Adipose tissue (tissue), 3 donors: Measurements from ENCODE around the gene JPH3. TPM values are rescaled to one million over a fixed set of nuclear protein-coding genes. Genes with fewer than 3 reads are reported as not detected.

Source experiments
- H3K27ac ChIP-seq: one replicate; pipeline ENCODE4 v1.5.1; 2013; ENCODE audit warnings: low read depth, low read length
- WGBS, 3 donors: extraction: QIAGEN DNeasy Blood & Tissue Kit; methylation state at CpG; one replicate each; pipeline ENCODE4 v1.1.7; 2013; 5-methylcytosine and 5-hydroxymethylcytosine counted together
- polyA plus RNA-seq, 3 donors: library from polyadenylated mRNA; stranded (reverse); fragments of 200-250 nt; gene quantifications; one replicate each; pipeline ENCODE4 v1.2.3, GENCODE V29; 2013
- donor health status: healthy with polysubstance abuse.
- donor health status: Bipolar disorder and iron deficiency.
- donor health status: healthy.

JPH3 gene
- polyA plus RNA-seq, 3 donors, result 0.07 to 0.17 TPM; not detected in 1

- H3K27ac ChIP-seq, result no peak overlapping the region
- 82 to 88% (median 85%) methylated on average over 10 to 11 of the region's 11 CpGs for WGBS, 3 donors
Observed at GRCh38 chr16:87733190-87733589, 130.9 kb downstream of the JPH3 start.

GRCh38 chr16:87734644-87735043 lies 132.3 kb downstream of the JPH3 start:
- WGBS, 3 donors, result 69 to 79% (median 79%) methylated on average over 13 to 14 of the region's 14 CpGs
- no peak overlapping the region for H3K27ac ChIP-seq

DNA sequence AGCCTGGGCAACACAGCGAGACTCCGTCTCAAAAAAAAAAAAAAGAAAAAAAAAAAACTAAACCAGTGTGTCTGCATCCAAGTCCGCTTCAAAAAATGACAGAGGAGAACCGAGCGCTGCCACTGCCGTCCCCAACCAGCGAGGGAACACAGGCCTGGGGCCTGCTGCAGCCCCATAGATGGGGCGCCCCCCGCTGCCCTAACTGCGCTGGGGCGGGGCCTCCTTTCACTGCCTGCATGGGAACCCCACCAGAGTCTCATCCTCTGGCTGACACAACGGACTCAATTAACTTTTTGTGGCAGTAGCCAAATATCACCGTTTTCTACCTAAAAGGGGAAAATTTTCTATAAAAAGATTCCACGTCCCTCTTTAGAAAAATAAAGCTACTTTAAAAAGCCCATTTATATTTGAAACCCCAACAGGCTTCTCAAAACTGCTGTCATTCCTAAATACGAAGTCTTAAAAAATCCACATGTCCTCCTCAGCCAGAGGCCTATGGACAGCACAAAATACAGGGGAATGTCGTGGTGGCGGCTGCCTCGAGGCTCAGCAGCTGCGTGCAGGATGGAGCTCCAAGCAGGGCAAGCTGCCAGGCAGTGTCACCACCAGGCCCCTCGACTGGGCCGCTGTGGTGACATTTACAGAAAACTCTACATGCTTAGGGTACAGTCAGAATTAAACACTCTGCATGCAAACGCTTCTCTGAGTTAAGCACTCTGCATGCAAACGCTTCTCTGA lies 133.1 kb downstream of the JPH3 start:
- 88 to 93% (median 90%) methylated on average over 21 to 23 of the region's 23 CpGs for WGBS, 3 donors
- H3K27ac ChIP-seq, result no peak overlapping the region

GRCh38 chr16:87736008-87736382 lies 133.7 kb downstream of the JPH3 start:
- WGBS, 3 donors, result 91 to 95% (median 93%) methylated on average over 12 of the region's 12 CpGs
- H3K27ac ChIP-seq, result no peak overlapping the region

DNA sequence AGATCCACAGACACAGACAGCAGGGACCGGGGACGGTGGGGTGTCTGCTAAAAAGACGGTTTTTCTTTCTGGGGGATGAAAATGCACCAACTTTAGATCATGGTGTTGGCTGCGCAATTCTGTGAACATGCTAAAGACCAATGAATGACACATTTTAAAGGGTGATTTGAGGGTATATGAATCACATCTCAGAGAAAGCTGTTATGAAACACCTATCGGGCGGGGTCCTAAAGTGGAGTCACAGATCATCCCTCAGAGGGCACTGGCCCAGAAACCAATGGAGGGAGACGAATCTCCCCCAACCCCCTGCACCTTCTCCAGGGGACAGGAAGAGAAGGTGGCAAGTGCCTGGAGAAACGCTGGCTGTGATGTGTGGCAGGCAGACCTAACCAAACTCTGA lies 137.5 kb downstream of the JPH3 start:
- 92 to 96% (median 95%) methylated on average over 8 of the region's 8 CpGs for WGBS, 3 donors
- no peak overlapping the region for H3K27ac ChIP-seq

DNA sequence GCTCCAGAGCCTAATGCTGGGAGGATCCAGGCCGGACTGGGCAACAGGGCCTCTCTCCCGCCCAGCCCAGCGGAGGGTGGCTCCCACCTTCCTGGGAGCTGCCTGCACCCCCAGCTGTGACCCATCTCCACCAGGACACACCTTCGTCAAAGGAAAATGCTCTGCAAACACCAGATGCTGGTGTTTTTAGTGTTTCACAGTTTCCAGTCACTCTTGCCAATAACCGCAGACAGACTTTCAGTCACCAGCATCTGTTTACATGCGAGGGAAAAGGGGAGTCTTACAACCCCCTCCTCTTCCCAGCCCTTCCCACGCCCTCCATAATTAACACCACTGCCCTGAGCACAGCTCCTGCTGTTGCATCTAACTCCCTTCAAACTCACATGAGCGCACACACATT lies 138.1 kb downstream of the JPH3 start:
- WGBS, 3 donors, result 90 to 91% (median 91%) methylated on average over 8 of the region's 8 CpGs

DNA sequence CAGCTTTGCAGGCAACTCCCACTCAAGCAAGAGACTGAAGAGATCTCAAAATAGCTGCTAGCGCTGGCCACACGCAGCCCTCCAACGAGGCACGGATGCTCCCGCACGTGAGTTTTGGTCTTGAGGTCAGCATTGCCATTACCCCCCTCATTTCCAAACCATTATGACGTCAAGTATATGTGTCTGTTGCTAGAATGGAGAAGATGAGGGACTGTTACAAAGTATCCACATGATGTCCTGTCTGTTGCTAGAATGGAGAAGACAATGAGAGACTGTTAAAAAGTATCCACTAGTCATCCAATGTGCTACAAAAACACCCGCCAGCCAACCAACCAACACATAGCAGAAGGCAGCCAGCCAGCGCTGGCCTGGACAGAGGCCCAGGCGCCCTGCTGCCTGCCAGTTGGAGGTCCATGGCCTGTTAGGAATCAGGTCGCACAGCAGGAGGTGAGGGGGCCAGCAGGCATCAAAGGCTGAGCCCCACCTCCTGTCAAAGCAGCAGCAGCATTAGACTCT lies 138.7 kb downstream of the JPH3 start:
- no peak overlapping the region for H3K27ac ChIP-seq
- WGBS, 3 donors, result 85 to 90% (median 87%) methylated on average over 11 of the region's 11 CpGs

More for the DNA sequence above, 138.1 kb downstream of the JPH3 start:
- no peak overlapping the region for H3K27ac ChIP-seq

DNA sequence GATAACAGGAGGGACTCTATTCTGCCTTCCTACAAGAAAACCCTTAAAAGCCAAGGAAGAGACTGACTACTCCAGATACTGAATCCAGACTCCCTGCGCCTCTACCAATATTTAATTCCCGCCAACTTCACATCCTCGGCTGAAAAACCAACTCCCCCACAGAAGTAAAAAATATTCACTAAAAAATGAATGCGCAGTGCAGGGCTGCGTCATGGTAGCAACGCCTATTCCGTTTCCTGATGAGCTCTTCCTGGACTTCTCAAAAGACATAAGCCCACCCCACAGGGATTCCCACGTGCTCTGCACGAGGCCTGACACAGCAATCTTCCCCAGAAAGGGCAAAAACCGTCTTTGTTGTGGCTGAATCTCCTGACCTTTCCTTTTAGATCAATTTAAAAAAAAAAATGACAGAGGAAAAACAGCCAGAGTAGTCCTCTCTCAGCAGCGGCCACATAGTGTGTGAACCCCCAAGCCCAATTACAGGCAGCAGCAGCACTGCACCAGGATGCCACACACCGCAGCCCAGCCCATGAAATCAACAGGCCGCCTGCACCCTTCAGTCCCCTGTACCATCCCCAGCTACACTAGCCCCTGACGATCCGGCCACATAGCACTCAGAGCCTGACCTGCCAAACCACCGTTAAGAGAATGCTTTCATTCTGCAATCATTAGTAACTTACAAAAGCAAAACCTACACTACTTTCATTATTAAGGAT lies 139.6 kb downstream of the JPH3 start:
- 87 to 93% (median 89%) methylated on average over 16 of the region's 16 CpGs for WGBS, 3 donors
- H3K27ac ChIP-seq, result no peak overlapping the region

DNA sequence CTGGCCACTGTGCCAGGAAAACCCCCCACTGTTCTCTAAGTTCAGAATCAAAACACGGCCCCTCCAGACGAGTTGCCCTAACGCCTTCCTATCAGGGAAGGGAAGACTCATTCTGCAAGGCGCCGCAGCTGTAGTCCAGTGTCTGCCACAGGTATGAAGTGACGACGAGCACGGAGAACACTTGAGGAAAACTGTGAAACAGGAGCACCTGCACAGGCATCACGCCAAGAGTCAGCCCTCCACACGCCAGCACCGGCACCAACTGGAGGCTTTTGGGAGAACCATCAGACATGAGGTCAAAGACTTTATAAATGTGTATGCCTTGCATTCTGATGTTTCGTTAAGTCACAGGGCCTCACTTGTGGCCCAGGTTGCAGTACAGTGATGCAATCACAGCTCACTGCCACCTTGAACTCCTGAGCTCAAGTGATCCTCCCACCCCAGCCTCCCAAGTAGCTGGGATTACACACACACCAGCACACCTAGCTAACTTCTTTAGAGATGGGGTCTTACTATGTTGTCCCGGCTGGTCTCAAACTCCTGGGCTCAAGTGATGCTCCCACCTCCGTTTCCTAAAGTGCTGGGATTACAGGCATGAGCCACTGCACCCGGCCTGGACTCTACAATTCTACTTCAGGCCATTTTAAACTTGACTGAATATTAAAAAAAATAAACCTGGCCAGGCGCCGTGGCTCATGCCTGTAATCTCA lies 140.6 kb downstream of the JPH3 start:
- H3K27ac ChIP-seq, result no peak overlapping the region
- 87 to 93% (median 88%) methylated on average over 17 of the region's 17 CpGs for WGBS, 3 donors

GRCh38 chr16:87744750-87745514 lies 142.6 kb downstream of the JPH3 start:
- no peak overlapping the region for H3K27ac ChIP-seq
- WGBS, 3 donors, result 91 to 92% (median 91%) methylated on average over 22 to 25 of the region's 25 CpGs

- WGBS, 3 donors, result 85 to 94% (median 90%) methylated on average over 8 of the region's 8 CpGs
- no peak overlapping the region for H3K27ac ChIP-seq
Observed at GRCh38 chr16:87746178-87746577, 143.9 kb downstream of the JPH3 start.

Other genes starting within 250 kb of the JPH3 start
- 10 to 100 TPM; 14.6 to 26.6 (median 23.6) TPM for gene FBXO31, start 218.7 kb upstream of the JPH3 start, polyA plus RNA-seq
- gene MAP1LC3B, start 210.2 kb upstream of the JPH3 start, polyA plus RNA-seq, result 10 to 100 TPM; 16.7 to 91.2 (median 74.2) TPM
- gene ZCCHC14, start 109.5 kb upstream of the JPH3 start, polyA plus RNA-seq, result 1 to 10 TPM; 6.6 to 8.9 (median 7.6) TPM
- gene KLHDC4, start 163.5 kb downstream of the JPH3 start, polyA plus RNA-seq, result 10 to 100 TPM; 21.5 to 28.1 (median 22.8) TPM